Calu3 (cell line): ENCODE measurements around the gene UCHL5. TPM values are rescaled to one million over a fixed set of nuclear protein-coding genes. Genes with fewer than 3 reads are reported as not detected.
"Not testable (repeated sequence)": the region's sequence is repeated elsewhere in the genome, so short reads cannot be mapped to it uniquely, and the experiment has no call there.

Experiments used
- BruUV-seq: library from RNA; stranded (reverse); fragments of 400-500 nt; replicated peaks from 2 replicates; lab custom pipeline; 2021; lab: Mats Ljungman, UMichigan
- CTCF ChIA-PET: fragments of 300-600 bp; sonication (Branson Sonifier 250); formaldehyde crosslinking; loops from one replicate; lab custom pipeline; 2022; ENCODE audit warnings: antibody characterized with exemption; lab: Charles Lee
- DNase-seq: peaks from one replicate; pipeline ENCODE4 v3.0.0; 2022
- H3K27ac Mint-ChIP-seq: one replicate; pipeline ENCODE4 v1.8.0; 2022; ENCODE audit warnings: mixed read lengths; ENCODE audit not compliant: unreplicated experiment
- H3K27me3 Mint-ChIP-seq: one replicate; pipeline ENCODE4 v1.8.0; 2022; ENCODE audit warnings: mixed read lengths; ENCODE audit not compliant: unreplicated experiment
- H3K36me3 Mint-ChIP-seq: one replicate; pipeline ENCODE4 v1.8.0; 2022; ENCODE audit warnings: mild to moderate bottlenecking, moderate library complexity, mixed read lengths; ENCODE audit not compliant: insufficient read depth, unreplicated experiment
- H3K4me1 Mint-ChIP-seq: one replicate; pipeline ENCODE4 v1.8.0; 2022; ENCODE audit warnings: mild to moderate bottlenecking, low read depth, mixed read lengths; ENCODE audit not compliant: unreplicated experiment
- H3K4me3 Mint-ChIP-seq: one replicate; pipeline ENCODE4 v1.8.0; 2022; ENCODE audit warnings: mild to moderate bottlenecking, low read depth, moderate library complexity, mixed read lengths; ENCODE audit not compliant: unreplicated experiment
- H3K9me3 Mint-ChIP-seq: one replicate; pipeline ENCODE4 v1.8.0; 2022; ENCODE audit warnings: low read depth, mixed read lengths; ENCODE audit not compliant: unreplicated experiment
- intact Hi-C: fragments of 100-400 bp; cut with micrococcal nuclease; formaldehyde crosslinking; loops from one replicate; pipeline ENCODE4 v1.10.0; 2022; ENCODE audit not compliant: unreplicated experiment
- total RNA-seq: library from RNA; stranded (reverse); gene quantifications from 2 replicates; pipeline ENCODE4 v1.2.3, GENCODE V29; 2022
- TF ChIP-seq, protein P1 (sequence below): fragments of 200-600 bp; IDR thresholded peaks from one replicate; pipeline ENCODE4 v1.8.0; 2022; ENCODE audit warnings: antibody characterized with exemption; ENCODE audit not compliant: unreplicated experiment

Gene UCHL5
- total RNA-seq, 1 experiment from 2014 or later: 69.9 TPM

DNA sequence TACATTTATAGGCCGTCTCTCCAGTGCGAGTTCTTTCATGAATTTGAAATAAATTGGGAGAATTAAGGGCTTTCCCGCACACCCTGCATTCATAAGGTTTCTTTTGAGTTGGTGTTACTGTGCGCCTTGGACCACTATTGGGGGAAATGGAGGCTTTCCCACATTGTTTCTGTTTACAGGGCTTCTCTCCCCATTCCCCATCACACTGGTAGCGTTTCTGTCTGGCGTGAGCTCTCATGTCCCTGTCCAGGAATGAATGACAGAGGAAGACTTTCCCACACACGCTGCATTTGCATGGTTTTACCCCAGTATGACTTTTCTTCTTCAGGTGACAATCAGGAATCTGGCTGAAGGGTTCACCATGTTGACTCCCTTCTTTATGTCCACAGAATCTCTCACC, 65.0 kb downstream of the UCHL5 start:
- Mint-ChIP-seq H3K4me3 (no peak overlapping the region), H3K9me3 (no peaks in the 10 kb centered on the region), H3K27me3 (no peaks in the 10 kb centered on the region), H3K27ac (no peak overlapping the region), H3K4me1 (no peaks in the 10 kb centered on the region), H3K36me3 (peaks cover 5% of the 10 kb centered on the region)
- no peak for DNase-seq
- intact Hi-C loops: no loop called here
- BruUV-seq: no TSS peak
- CTCF ChIA-PET: no interaction called here
- TF ChIP-seq, protein P1, sequence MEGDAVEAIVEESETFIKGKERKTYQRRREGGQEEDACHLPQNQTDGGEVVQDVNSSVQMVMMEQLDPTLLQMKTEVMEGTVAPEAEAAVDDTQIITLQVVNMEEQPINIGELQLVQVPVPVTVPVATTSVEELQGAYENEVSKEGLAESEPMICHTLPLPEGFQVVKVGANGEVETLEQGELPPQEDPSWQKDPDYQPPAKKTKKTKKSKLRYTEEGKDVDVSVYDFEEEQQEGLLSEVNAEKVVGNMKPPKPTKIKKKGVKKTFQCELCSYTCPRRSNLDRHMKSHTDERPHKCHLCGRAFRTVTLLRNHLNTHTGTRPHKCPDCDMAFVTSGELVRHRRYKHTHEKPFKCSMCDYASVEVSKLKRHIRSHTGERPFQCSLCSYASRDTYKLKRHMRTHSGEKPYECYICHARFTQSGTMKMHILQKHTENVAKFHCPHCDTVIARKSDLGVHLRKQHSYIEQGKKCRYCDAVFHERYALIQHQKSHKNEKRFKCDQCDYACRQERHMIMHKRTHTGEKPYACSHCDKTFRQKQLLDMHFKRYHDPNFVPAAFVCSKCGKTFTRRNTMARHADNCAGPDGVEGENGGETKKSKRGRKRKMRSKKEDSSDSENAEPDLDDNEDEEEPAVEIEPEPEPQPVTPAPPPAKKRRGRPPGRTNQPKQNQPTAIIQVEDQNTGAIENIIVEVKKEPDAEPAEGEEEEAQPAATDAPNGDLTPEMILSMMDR: no peak

DNA sequence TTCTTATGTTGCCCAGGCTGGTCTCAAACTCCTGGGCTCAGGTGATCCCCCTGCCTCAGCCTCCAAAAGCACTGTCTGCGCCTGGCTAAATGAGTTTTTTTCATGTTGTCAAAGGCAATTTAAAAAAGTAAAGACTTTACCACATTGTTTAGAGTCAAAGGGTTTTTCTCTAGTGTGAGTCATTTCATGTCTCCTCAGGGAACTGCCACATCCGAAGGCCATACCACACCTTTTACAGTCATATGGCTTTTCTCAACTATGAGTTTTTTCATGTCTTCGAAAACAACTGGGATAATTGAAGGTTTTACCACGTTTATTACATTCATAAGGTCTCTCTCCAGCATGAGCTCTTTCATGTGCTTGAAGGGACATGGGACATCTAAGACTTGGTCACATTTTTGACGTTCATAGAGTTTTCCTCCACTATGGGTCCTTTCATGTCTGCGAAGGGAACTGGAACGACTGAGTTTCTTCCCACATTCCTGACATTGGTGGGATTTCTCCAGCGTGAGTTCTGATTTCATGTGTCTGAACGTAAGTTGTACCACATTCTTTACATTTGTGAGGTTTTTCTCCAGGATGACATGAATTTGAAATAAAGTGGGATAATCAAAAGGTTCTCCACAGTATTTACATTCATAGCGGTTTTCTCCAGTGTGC, 65.6 kb downstream of the UCHL5 start:
- Mint-ChIP-seq H3K4me3 (no peak overlapping the region), H3K4me1 (no peaks in the 10 kb centered on the region), H3K27ac (no peak overlapping the region), H3K27me3 (no peaks in the 10 kb centered on the region), H3K36me3 (no peaks in the 10 kb centered on the region), H3K9me3 (no peaks in the 10 kb centered on the region)
- intact Hi-C loops: no loop called here
- no TSS peak for BruUV-seq
- CTCF ChIA-PET: no interaction called here
- no peak for DNase-seq
- TF ChIP-seq, protein P1: no peak

DNA sequence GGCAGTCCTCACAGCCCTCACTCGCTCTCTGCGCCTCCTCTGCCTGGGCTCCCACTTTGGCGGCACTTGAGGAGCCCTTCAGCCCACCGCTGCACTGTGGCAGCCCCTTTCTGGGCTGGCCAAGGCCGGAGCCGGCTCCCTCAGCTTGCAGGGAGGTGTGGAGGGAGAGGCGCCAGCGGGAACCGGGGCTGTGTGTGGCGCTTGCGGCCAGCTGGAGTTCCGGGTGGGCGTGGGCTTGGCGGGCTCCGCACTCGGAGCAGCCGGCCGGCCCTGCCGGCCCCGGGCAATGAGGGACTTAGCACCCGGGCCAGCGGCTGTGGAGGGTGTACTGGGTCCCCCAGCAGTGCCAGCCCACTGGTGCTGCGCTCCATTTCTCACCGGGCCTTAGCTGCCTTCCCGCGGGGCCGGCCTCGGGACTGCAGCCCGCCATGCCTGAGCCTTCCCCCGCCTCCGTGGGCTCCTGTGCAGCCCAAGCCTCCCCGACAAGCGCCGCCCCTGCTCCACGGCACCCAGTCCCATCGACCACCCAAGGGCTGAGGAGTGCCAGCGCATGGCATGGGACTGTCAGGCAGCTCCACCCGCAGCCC, 72.3 kb downstream of the UCHL5 start:
- H3K36me3 Mint-ChIP-seq, intact Hi-C loops, H3K9me3 Mint-ChIP-seq, H3K27me3 Mint-ChIP-seq, H3K4me3 Mint-ChIP-seq, DNase-seq, H3K4me1 Mint-ChIP-seq, BruUV-seq, CTCF ChIA-PET, H3K27ac Mint-ChIP-seq: not testable (repeated sequence)

DNA sequence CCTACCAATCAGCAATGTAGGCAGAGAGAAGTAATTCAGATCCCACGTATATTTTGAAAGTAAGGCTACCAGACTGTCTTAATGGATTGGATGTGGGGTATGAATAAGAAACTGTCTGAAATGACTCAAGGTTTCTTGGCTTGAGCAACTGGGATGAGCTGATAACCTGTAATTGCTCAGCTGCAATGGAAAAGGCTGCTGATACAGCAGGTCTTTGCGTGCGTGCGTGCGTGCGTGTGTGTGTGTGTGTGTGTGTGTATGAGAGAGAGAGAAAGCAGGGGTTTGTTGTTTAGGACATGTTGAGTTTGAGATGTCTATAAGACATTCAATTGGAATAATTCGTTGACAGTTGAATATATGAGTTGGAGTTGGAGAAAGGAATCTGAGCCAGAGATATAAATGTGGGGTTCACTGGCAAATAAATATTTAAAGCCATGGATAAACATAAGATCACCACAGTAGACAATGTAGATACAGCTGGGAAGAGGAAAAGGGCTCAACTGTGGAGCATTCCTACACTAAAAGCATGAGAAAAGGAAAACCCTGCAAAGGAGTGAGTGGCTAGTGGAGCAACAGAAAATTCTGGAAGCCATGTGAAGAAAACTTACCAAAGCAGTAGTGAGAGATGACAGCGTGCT, 72.9 kb downstream of the UCHL5 start:
- Mint-ChIP-seq H3K9me3 (no peaks in the 10 kb centered on the region), H3K36me3 (no peaks in the 10 kb centered on the region), H3K4me1 (peaks cover 9% of the 10 kb centered on the region), H3K27ac (no peak overlapping the region), H3K27me3 (no peaks in the 10 kb centered on the region), H3K4me3 (no peak overlapping the region)
- DNase-seq: no peak
- no TSS peak for BruUV-seq
- TF ChIP-seq, protein P1: no peak
- intact Hi-C loops: no loop called here
- CTCF ChIA-PET: no interaction called here
